HG03571 (cell line): ENCODE results near the gene ARMCX1.
"Not testable (repeated sequence)": the region's sequence is repeated elsewhere in the genome, so short reads cannot be mapped to it uniquely, and the experiment has no call there.

ENCODE experiments used
- ATAC-seq: cut with Tn5 transposase; IDR thresholded peaks from one replicate; pipeline ENCODE4 v1.9.1; 2021; ENCODE audit not compliant: unreplicated experiment

The ARMCX1 gene

DNA sequence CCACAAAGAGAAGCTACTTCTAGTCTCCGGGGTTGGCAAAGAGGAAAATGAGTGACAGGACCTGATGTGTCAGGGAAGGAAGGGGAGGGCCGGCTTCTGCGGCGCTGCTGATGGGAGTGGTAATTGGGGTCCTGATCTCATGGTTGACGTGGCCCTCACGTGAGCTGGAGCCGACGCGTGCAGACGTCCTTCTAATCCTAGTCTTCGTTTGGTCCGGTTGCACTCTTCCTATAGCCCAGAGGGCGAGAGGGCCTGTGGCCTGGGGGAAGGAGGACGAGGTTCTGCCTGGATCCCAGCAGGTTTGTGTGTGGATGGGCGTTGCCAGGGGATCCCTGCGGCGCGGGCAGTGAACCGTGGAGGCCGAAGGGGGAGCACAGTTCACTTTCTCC, at the start of gene ARMCX1:
TSS of gene ARMCX1 (plus strand) at position 186 of the 389 bp plus-strand sequence. CDS start 2,384 bp downstream, outside the sequence.
- ATAC-seq, result no peak

GRCh38 chrX:101502929-101503328, 47.4 kb upstream of the ARMCX1 start:
- ATAC-seq, result not testable (repeated sequence)

DNA sequence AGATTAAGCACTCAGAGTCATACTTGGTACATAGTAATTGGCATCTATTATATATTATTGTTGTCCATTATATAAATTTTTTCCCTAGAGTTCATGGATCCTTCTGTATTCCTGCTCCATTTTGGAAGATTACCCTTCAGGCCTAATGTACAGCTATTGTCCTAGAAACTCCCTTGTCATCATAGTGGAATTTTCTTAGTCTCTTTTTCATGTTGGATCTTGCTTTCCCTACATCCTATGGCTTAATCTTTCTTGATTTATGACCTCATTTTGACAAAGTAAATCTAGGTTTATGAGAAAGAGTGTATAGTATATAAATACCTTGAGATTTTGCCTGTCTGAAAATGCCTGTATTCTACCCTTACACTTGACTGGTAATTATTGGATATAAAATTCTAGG, 43.0 kb upstream of the ARMCX1 start:
- ATAC-seq, result no peak

GRCh38 chrX:101507986-101508385, 42.4 kb upstream of the ARMCX1 start:
- no peak for ATAC-seq

DNA sequence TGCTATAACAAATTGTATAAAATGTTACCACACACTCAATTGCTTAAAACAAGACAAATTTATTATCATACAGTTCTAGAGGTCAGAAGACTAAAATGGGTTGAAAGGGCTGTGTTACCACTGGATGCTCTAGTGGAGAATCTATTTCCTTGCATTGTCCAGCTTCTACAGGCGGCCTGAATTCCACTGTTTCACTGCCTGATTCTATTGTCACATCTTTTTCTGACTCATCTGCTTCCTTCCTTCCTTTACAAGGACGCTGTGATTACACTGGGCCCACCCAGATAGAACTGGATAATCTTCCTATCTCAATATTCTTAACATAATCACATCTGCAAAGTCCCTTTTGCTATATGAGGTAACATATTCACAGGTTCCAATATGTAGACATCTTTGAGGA, 19.4 kb upstream of the ARMCX1 start:
- no peak for ATAC-seq

DNA sequence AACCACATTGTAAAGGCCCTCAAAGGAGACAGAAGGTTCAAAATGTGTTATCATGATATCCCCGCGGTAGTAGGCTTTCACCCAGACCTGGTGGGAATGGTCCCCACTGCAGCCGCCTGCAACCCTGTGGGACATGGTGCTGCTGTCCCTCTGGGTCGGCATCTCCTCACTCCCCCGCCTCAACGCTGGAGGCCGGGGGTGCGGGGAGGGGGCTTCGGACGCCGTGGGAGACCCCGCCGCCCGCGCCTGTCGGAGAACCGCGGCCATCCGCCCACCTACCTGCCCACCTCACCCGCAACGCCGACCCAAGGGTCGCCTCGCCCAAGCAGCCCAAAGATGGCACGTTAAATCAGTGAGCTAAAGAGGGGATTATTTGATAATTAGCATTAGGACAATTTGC, 11.2 kb upstream of the ARMCX1 start:
- no peak for ATAC-seq

GRCh38 chrX:101550751-101551379, 518 bp downstream of the ARMCX1 start:
- ATAC-seq, result no peak

GRCh38 chrX:101551380-101551767, 1.0 kb downstream of the ARMCX1 start:
- no peak for ATAC-seq

DNA sequence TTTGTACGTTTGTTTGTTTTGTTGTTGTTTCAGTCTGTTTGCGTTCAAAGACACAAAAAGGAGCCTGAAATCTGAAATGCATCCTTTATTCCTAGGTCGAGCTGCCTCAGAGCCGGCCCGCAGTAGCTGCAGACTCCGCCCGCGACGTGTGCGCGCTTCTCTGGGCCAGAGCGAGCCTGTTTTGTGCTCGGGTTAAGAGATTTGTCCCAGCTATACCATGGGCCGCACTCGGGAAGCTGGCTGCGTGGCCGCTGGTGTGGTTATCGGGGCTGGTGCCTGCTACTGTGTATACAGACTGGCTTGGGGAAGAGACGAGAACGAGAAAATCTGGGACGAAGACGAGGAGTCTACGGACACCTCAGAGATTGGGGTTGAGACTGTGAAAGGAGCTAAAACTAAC, 2.4 kb downstream of the ARMCX1 start:
- ATAC-seq, result no peak

GRCh38 chrX:101564651-101565050, 14.3 kb downstream of the ARMCX1 start:
- ATAC-seq, result no peak

GRCh38 chrX:101595739-101596419, 45.5 kb downstream of the ARMCX1 start:
- ATAC-seq, result peak; percentile 100

GRCh38 chrX:101599592-101599991, 49.2 kb downstream of the ARMCX1 start:
- not testable (repeated sequence) for ATAC-seq

- ATAC-seq, result no peak
These were observed 51.7 kb downstream of the ARMCX1 start for GRCh38 chrX:101602077-101602476.
